Renal pelvis (tissue), 12 donors: ENCODE results near the gene GFRA3. TPM values are rescaled to one million over a fixed set of nuclear protein-coding genes. Genes with fewer than 3 reads are reported as not detected.
"Not testable (repeated sequence)": the region's sequence is repeated elsewhere in the genome, so short reads cannot be mapped to it uniquely, and the experiment has no call there.

ENCODE experiments used
- DNase-seq: peaks from one replicate; pipeline ENCODE4 v3.0.0-alpha.2; 2013
- long read RNA-seq, 16 experiments: transcript quantifications; one replicate each; lab custom pipeline, GENCODE V29; 2026
- polyA plus RNA-seq, 3 donors: library from polyadenylated mRNA; unstranded; fragments of 120-200 nt; gene quantifications; one replicate each; pipeline ENCODE4 v1.2.1, GENCODE V29; 2013; ENCODE audit not compliant: insufficient read length in 3 of 3

GFRA3 gene
- 1 to 10 TPM; 3.1 to 4.6 (median 3.2) TPM for polyA plus RNA-seq
- long read RNA-seq, donor 1, result 0 reads
- long read RNA-seq, donor 2, partial matches to known transcripts, result 0 of 2 reads
- long read RNA-seq, donor 2, other reads (novel, unspliced or antisense), result 0 of 2 reads
- long read RNA-seq, donor 3, partial matches to known transcripts, result 0 of 1 reads
- long read RNA-seq, donor 3, other reads (novel, unspliced or antisense), result 0 of 1 reads
- long read RNA-seq, donor 4, partial matches to known transcripts, result 0 of 1 reads
- long read RNA-seq, donor 4, other reads (novel, unspliced or antisense), result 0 of 1 reads
- long read RNA-seq, donor 5, result 0 reads
- long read RNA-seq, donor 6, partial matches to known transcripts, result 0 of 1 reads
- long read RNA-seq, donor 6, other reads (novel, unspliced or antisense), result 0 of 1 reads
- long read RNA-seq, donor 7, partial matches to known transcripts, result 0 of 1 reads
- long read RNA-seq, donor 7, other reads (novel, unspliced or antisense), result 0 of 1 reads
- long read RNA-seq, donor 8, partial matches to known transcripts, result 0 of 3 reads
- long read RNA-seq, donor 8, other reads (novel, unspliced or antisense), result 0 of 3 reads
- long read RNA-seq, donor 9, partial matches to known transcripts, result 0 of 1 reads
- long read RNA-seq, donor 9, other reads (novel, unspliced or antisense), result 0 of 1 reads
- long read RNA-seq, donor 10, partial matches to known transcripts, result 0 of 1 reads
- long read RNA-seq, donor 10, other reads (novel, unspliced or antisense), result 0 of 1 reads
- long read RNA-seq, donor 11, result 0 reads
- long read RNA-seq, donor 12, result 0 reads
- long read RNA-seq, donor 13, result 0 reads
- long read RNA-seq, donor 14, partial matches to known transcripts, result 5 of 7 reads
- long read RNA-seq, donor 14, other reads (novel, unspliced or antisense), result 0 of 7 reads
- long read RNA-seq, donor 15, partial matches to known transcripts, result 0 of 3 reads
- long read RNA-seq, donor 15, other reads (novel, unspliced or antisense), result 0 of 3 reads
- long read RNA-seq, donor 16, partial matches to known transcripts, result 0 of 1 reads
- long read RNA-seq, donor 16, other reads (novel, unspliced or antisense), result 0 of 1 reads

GRCh38 chr5:138274189-138274853, at the start of gene GFRA3:
GFRA3 (minus strand) TSS chr5:138274621; CDS start chr5:138274424, 197 bp downstream.
- DNase-seq, result peak; percentile 48

GRCh38 chr5:138318211-138318610, 43.8 kb upstream of the GFRA3 start:
- not testable (repeated sequence) for DNase-seq

GRCh38 chr5:138316355-138316754, 41.9 kb upstream of the GFRA3 start:
- no peak for DNase-seq

DNA sequence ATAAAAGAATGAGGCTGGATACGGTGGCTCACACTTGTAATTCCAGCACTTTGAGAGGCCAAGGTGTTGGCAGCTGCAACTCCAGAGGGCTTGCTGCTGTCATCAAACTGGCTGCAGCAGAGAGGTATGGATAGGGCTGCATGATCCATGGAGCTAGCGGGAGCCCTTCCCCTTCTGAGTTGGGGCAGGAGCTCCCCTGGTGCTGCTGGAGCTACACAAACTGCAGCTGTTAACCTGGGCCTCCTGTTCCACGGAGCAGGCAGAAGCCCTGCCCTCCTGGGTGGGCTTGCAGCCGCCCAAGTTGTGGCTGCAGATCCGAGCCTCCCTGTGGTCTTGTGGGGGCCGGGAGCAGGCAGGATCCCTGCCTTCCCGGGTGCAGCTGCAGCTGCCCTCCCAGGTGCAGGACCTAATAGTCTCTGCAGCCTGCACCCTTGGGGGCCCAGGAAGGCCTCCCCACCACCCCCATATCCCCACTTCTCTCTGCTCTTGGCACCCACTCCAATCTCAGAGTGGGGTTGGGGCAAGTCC, 41.4 kb upstream of the GFRA3 start:
- no peak for DNase-seq

- no peak for DNase-seq
Measured at GRCh38 chr5:138305797-138306196, 31.4 kb upstream of the GFRA3 start.

DNA sequence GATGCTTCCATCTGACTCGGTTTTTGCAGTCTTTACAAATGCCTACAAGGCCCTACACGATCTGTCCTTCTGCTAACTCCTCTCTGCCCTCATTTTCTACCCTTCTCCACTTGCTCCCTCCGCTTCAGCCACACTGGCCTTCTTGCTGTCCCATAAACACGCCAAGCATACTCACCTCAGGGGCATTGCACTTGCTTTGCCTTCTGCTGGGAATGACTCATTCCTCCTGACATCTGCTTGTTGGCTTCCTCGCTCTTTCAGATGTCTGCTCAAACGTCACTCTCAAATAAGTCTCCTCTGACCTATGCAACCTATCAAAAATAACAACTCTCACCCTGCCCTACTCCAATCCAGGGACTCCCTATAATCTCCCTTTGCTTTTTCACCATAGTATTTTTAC, 29.0 kb upstream of the GFRA3 start:
- no peak for DNase-seq

- DNase-seq, result no peak
Measured at GRCh38 chr5:138289296-138289695, 14.9 kb upstream of the GFRA3 start.

- DNase-seq, result no peak
Measured at GRCh38 chr5:138287246-138287645, 12.8 kb upstream of the GFRA3 start.

- DNase-seq, result peak; percentile 52
Measured at GRCh38 chr5:138282920-138283742, 8.7 kb upstream of the GFRA3 start.

GRCh38 chr5:138280915-138281314, 6.5 kb upstream of the GFRA3 start:
- DNase-seq, result no peak

DNA sequence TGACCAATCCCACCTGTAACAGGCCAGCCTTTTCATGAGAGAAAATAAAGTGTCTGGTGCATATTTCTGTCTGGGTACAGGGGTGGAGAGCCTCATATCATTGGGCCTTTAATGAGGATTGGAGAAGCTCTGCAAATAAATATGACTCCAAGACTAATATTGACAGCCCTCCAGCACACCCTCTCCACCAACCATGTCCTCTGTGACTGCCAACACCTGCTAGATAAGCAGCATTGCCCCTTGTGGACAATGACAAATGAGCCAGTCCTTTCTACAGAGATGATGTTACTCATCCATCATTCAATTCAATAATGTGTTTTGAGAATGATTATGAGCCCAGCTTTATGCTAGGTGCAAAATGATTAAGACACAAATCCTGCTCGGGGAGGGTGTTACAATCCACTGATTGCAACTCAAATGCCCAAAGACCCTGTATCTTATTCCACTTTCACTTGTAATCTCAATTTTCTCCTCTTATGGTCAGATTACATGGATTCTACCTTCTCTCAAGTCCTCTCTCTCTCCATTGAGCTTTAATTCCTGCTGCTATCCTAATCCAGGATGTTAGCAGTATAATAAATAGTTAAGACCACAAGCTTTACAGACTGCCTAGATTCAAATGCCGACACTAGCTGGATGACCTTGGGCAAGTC, 2.1 kb upstream of the GFRA3 start:
- DNase-seq, result no peak

- DNase-seq, result no peak
Measured at GRCh38 chr5:138275895-138276294, 1.5 kb upstream of the GFRA3 start.

DNA sequence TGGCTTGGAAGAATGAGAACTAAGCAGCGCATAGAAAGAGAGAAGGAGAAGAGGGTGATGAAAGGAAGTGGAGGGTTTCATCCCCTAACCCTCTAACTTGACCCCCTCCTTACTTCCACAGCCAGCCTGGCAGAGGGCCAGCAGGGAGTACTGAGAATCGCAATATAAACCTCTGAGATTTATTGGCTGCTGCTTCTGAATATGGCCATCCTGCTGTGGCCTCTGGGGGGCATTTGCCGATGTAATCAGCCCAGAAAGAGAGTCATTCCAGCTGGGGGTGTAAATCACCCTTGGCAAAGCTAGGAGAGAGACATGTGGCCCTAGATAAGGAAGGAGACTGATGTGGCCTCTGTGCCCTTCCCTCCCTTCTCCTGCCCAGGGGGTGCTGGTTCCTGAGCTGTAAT, 960 bp upstream of the GFRA3 start:
- peak; percentile 38 for DNase-seq

GRCh38 chr5:138273834-138274188, 610 bp downstream of the GFRA3 start:
- no peak for DNase-seq

GRCh38 chr5:138272681-138273080, 1.7 kb downstream of the GFRA3 start:
- DNase-seq, result no peak

- no peak for DNase-seq
Measured at GRCh38 chr5:138271281-138271680, 3.1 kb downstream of the GFRA3 start.

DNA sequence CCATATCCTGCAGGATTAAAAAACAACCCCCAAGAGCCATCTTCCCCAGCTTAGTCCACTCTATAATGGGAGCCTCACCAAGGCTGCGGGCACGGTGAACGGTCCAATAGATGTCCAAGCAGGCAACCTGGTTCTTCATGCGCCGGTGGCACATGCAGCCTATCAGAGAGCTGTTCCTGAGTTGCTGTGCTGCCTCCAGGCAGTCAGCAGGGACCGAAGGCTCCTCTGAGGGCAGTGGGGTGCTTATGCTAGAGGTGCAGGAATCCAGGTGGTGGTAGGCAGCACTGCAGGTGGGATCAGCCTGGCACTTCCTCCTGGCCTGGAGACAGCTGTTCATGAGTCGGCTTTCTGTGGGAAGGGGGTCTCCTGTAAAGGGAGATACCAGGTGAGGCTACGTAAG, 10.2 kb downstream of the GFRA3 start:
- no peak for DNase-seq

GRCh38 chr5:138263581-138263980, 10.8 kb downstream of the GFRA3 start:
- DNase-seq, result no peak

DNA sequence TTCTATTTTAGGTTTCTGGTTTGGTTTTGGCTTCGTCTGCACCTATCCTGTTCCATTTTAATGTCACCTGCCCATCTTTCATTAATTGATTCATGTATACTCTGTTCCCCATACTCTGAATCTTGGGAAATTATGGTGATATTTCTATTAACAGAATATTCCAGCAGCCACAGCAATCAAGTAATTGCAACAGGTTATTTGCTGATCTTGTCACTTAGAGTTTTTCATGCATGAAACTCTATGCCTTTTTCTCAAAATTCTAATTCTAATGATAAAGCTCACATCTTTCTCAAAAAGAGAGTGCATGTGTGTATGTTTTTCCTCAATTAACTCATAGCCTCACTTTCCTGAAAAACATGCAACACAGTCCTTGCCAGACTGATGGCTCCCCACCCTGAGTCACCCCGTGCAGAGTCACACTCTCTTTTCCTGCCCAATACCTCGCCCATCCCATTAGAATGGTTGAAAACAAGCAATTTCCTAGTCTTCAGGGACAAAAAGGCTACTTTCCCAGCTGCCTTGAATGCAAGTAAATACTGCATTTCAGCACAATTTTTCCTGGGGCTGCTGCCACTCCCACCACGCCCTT, 15.6 kb downstream of the GFRA3 start:
- no peak for DNase-seq

GRCh38 chr5:138257583-138257982, 16.8 kb downstream of the GFRA3 start:
- no peak for DNase-seq
